Upper lobe of right lung (tissue), 1 donor: Measurements from ENCODE around the gene ARMC12. TPM values are rescaled to one million over a fixed set of nuclear protein-coding genes. Genes with fewer than 3 reads are reported as not detected.
A peak's percentile ranks its signal among the peaks of the same experiment; 100 is the strongest.
"Not testable (repeated sequence)": the region's sequence is repeated elsewhere in the genome, so short reads cannot be mapped to it uniquely, and the experiment has no call there.

ENCODE experiments used
- ATAC-seq: fragments of 200-7000 bp; cut with Tn5 transposase; one replicate; pipeline ENCODE4 v1.9.1; 2020; ENCODE audit warnings: mild to moderate bottlenecking, moderate library complexity
- DNase-seq: peaks from one replicate; pipeline ENCODE4 v3.0.0-alpha.2; 2020
- H3K27ac ChIP-seq: fragments of 200-600 bp; one replicate; pipeline ENCODE4 v1.8.0; 2022
- H3K27me3 ChIP-seq: fragments of 200-600 bp; one replicate; pipeline ENCODE4 v1.8.0; 2022; ENCODE audit warnings: mild to moderate bottlenecking
- H3K36me3 ChIP-seq: fragments of 200-600 bp; one replicate; pipeline ENCODE4 v1.8.0; 2022
- H3K4me1 ChIP-seq: fragments of 200-600 bp; one replicate; pipeline ENCODE4 v1.8.0; 2022
- H3K4me3 ChIP-seq: fragments of 200-600 bp; one replicate; pipeline ENCODE4 v1.8.0; 2022; ENCODE audit warnings: mild to moderate bottlenecking
- H3K9me3 ChIP-seq: fragments of 200-600 bp; one replicate; pipeline ENCODE4 v1.8.0; 2022
- CTCF ChIP-seq: fragments of 200-600 bp; IDR thresholded peaks from one replicate; pipeline ENCODE4 v1.8.0; 2022; ENCODE audit warnings: antibody characterized with exemption
- intact Hi-C: fragments of 100-400 bp; cut with DNase I; formaldehyde crosslinking; loops from one replicate; pipeline ENCODE4 v1.11.0; 2022
- long read RNA-seq: library from polyadenylated mRNA; unstranded; transcript quantifications from one replicate; pipeline ENCODE4 v2.0.0, GENCODE V29; 2021
- total RNA-seq: library from RNA; stranded (reverse); fragmentation: NEBNext Ultra II Directional; extraction: Animal tissue kit (Norgen Biotek cat#: 25700); gene quantifications from one replicate; pipeline ENCODE4 v1.2.1, GENCODE V29; 2021
- donor health status: DM: no; HTN: yes; CAD: no; lungs with severe emphysema.

ARMC12 gene, protein sequence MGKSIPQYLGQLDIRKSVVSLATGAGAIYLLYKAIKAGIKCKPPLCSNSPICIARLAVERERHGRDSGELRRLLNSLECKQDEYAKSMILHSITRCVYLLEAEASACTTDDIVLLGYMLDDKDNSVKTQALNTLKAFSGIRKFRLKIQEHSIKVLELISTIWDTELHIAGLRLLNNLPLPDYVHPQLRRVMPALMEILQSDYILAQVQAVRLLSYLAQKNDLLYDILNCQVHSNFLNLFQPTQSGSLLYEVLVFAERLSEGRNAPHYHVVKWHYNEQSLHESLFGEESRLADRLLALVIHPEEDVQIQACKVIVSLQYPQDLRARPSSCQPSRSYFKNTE
- total RNA-seq = 0.52 TPM
- long read RNA-seq, partial matches to known transcripts = 0 of 1 reads
- long read RNA-seq, other reads (novel, unspliced or antisense) = 1 of 1 reads

DNA sequence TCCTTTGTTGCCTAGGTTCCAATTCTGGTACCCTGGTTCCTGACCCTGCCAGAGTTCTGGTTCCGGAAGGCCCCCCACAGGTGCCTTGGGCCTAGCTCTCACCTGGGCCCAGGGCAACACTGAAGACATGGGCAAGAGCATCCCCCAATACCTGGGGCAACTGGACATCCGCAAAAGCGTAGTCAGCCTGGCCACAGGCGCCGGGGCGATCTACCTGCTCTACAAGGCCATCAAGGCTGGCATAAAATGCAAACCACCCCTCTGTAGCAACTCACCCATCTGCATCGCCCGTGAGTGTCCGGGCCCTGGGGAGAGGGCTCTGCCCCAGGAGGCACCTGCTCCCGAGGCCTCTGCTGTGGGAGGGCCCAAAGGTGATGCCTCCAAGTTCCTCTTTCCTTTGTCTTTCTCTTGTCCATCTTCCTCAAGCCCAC, at the start of gene ARMC12:
Gene ARMC12 (plus strand): TSS at position 51 of the 431 bp plus-strand sequence. CDS start 77 bp downstream, at position 128.
- peaks cover 23% of the 10 kb centered on the region for H3K4me1 ChIP-seq
- no peak within 1 kb of the TSS for H3K27ac ChIP-seq
- DNase-seq (no peak), ATAC-seq (no peak)
- TF ChIP-seq CTCF = no peak
- intact Hi-C loops = loop anchor here (5.0 kb wide), 1 partner anchor 155 kb away; no protein-coding TSS in a partner anchor
- no peaks in the 10 kb centered on the region for H3K27me3 ChIP-seq
- H3K4me3 ChIP-seq = no peak within 1 kb of the TSS
- no peaks in the 10 kb centered on the region for H3K9me3 ChIP-seq
- H3K36me3 ChIP-seq = no peaks in the 10 kb centered on the region

- peak; percentile 42 for ATAC-seq
Measured at GRCh38 chr6:35687658-35688604, 48.9 kb upstream of the ARMC12 start.

GRCh38 chr6:35688605-35689322, 48.1 kb upstream of the ARMC12 start, which contains the start of gene FKBP5:
FKBP5 (minus strand) TSS chr6:35688915; CDS start chr6:35642824, 46,091 bp downstream.
- no peaks in the 10 kb centered on the region for H3K9me3 ChIP-seq
- intact Hi-C loops = loop anchor here (5.0 kb wide), 1 partner anchor 39 kb away; no protein-coding TSS in a partner anchor
- ATAC-seq (peak; percentile 94), DNase-seq (peak; percentile 98)
- TF ChIP-seq CTCF = no peak
- peak within 1 kb of the TSS; percentile 95 for H3K27ac ChIP-seq
- H3K27me3 ChIP-seq = no peaks in the 10 kb centered on the region
- H3K36me3 ChIP-seq = peaks cover 10% of the 10 kb centered on the region
- H3K4me1 ChIP-seq = peaks cover 37% of the 10 kb centered on the region
- peak within 1 kb of the TSS; percentile 89 for H3K4me3 ChIP-seq

More at GRCh38 chr6:35687658-35688604, 48.9 kb upstream of the ARMC12 start:
- no peak for TF ChIP-seq CTCF
- H3K4me3 ChIP-seq = peak overlapping the region; percentile 89
- DNase-seq = peak; percentile 86
- H3K27ac ChIP-seq = peak overlapping the region; percentile 95
- intact Hi-C loops = loop anchor here (5.0 kb wide), 1 partner anchor 39 kb away; no protein-coding TSS in a partner anchor
- no peaks in the 10 kb centered on the region for H3K27me3 ChIP-seq
- H3K36me3 ChIP-seq = peaks cover 15% of the 10 kb centered on the region
- peaks cover 37% of the 10 kb centered on the region for H3K4me1 ChIP-seq
- no peaks in the 10 kb centered on the region for H3K9me3 ChIP-seq

GRCh38 chr6:35690006-35690405, 46.8 kb upstream of the ARMC12 start:
- Histone ChIP-seq H3K4me1 (peaks cover 26% of the 10 kb centered on the region), H3K27ac (peak overlapping the region; percentile 68)
- H3K27me3 ChIP-seq, H3K9me3 ChIP-seq, H3K4me3 ChIP-seq, ATAC-seq, DNase-seq, H3K36me3 ChIP-seq, intact Hi-C loops: not testable (repeated sequence)

DNA sequence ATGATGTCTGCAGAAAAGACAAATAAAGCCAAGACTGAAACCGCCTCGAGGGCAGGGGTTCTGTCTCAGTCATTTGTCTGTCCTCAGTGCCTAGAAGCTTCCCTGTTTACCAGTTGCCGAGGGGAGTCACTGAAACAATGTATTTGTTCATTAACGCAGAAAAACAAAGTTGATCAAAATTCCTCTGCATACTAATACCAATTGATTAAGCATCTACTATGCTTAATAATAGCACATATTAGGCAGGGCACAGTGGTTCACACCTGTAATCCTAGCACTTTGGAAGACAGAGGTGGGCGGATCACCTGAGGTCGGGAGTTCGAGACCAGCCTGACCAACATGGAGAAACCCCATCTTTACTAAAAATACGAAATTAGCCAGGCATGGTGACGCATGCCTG, 46.3 kb upstream of the ARMC12 start:
- intact Hi-C loops = no loop called here
- H3K4me3 ChIP-seq = no peak overlapping the region
- H3K36me3 ChIP-seq = no peaks in the 10 kb centered on the region
- peaks cover 24% of the 10 kb centered on the region for H3K4me1 ChIP-seq
- DNase-seq = no peak
- peak overlapping the region; percentile 68 for H3K27ac ChIP-seq
- H3K9me3 ChIP-seq = no peaks in the 10 kb centered on the region
- ATAC-seq = no peak
- TF ChIP-seq CTCF = no peak
- H3K27me3 ChIP-seq = no peaks in the 10 kb centered on the region
